Neural progenitor cell (in vitro differentiated cells): ENCODE results near the gene ARAP2.

ENCODE experiments used
- EZH2 ChIP-seq: fragments of 200-600 bp; sonication (generic); IDR thresholded peaks from 2 replicates; pipeline ENCODE4 v1.6.1; 2017; ENCODE audit warnings: antibody characterized with exemption, mild to moderate bottlenecking, moderate library complexity
- TF ChIP-seq, protein P1 (sequence below): fragments of 200-600 bp; sonication (generic); IDR thresholded peaks from 2 replicates; pipeline ENCODE4 v1.5.1; 2017; ENCODE audit warnings: antibody characterized with exemption, mild to moderate bottlenecking

DNA sequence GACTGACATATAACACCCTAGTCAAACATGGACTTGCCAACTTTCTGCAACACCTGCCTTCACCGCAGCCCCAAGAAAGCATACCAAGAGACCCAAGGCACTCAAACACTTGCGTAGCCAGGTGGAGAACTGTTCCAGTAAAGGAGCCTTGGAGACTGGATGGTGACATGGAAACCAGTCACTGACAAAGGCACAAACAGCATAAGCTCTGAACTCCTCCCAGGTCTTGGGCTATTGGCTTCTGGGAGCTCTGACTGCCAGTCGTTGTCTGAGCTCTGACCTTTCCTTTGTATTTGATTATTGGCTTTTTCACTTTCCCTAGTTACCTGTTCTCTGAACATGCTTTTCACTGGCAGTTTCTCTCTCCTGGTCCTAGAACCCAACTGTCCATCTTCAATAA lies 38.3 kb downstream of the ARAP2 start:
- no peak for TF ChIP-seq EZH2
- TF ChIP-seq, protein P1, sequence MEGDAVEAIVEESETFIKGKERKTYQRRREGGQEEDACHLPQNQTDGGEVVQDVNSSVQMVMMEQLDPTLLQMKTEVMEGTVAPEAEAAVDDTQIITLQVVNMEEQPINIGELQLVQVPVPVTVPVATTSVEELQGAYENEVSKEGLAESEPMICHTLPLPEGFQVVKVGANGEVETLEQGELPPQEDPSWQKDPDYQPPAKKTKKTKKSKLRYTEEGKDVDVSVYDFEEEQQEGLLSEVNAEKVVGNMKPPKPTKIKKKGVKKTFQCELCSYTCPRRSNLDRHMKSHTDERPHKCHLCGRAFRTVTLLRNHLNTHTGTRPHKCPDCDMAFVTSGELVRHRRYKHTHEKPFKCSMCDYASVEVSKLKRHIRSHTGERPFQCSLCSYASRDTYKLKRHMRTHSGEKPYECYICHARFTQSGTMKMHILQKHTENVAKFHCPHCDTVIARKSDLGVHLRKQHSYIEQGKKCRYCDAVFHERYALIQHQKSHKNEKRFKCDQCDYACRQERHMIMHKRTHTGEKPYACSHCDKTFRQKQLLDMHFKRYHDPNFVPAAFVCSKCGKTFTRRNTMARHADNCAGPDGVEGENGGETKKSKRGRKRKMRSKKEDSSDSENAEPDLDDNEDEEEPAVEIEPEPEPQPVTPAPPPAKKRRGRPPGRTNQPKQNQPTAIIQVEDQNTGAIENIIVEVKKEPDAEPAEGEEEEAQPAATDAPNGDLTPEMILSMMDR, result no peak
